Fibroblast of lung (primary cell): ENCODE data around the gene EIF1. TPM values are rescaled to one million over a fixed set of nuclear protein-coding genes. Genes with fewer than 3 reads are reported as not detected.
A peak's percentile ranks its signal among the peaks of the same experiment; 100 is the strongest.

Experiments used
- DNase-seq, 2 donors: peaks; one replicate each; pipeline versions ENCODE4 v3.0.0 to v3.0.0-alpha.2; 2010; ENCODE audit warnings: low read depth in 2 of 2
- H2AFZ ChIP-seq: 2 replicates; pipeline ENCODE4 v1.5.1; 2012; ENCODE audit warnings: low read length, control low read depth, inconsistent platforms
- H3K27ac ChIP-seq: 2 replicates; pipeline ENCODE4 v1.5.1; 2011; ENCODE audit warnings: low read length, control low read depth; ENCODE audit not compliant: insufficient read depth
- H3K27me3 ChIP-seq: 2 replicates; pipeline ENCODE4 v1.5.1; 2011; ENCODE audit warnings: mild to moderate bottlenecking, low read length; ENCODE audit not compliant: control insufficient read depth, insufficient read depth
- H3K36me3 ChIP-seq: 2 replicates; pipeline ENCODE4 v1.5.1; 2011; ENCODE audit warnings: low read length; ENCODE audit not compliant: control insufficient read depth, insufficient read depth
- H3K4me1 ChIP-seq: 2 replicates; pipeline ENCODE4 v1.5.1; 2011; ENCODE audit warnings: low read length; ENCODE audit not compliant: control insufficient read depth, insufficient read depth; ENCODE audit errors: extremely low read depth
- H3K4me2 ChIP-seq: 2 replicates; pipeline ENCODE4 v1.5.1; 2011; ENCODE audit warnings: low read length, control low read depth; ENCODE audit not compliant: insufficient read depth; ENCODE audit errors: extremely low read depth
- H3K4me3 ChIP-seq, 4 experiments: fragments of 200-600 bp in 1 of 4; sonication (generic) in 1 of 4; replicated peaks in 1 of 4; 2 replicates each; pipeline ENCODE4 v1.5.1; 2011 to 2016; ENCODE audit warnings: low read length in 4 of 4, low read depth in 3 of 4, mild to moderate bottlenecking in 3 of 4, control low read depth in 2 of 4, inconsistent platforms in 1 of 4, mixed read lengths in 1 of 4; ENCODE audit not compliant: insufficient read depth in 1 of 4; ENCODE audit errors: control extremely low read depth in 1 of 4
- H3K79me2 ChIP-seq: 2 replicates; pipeline ENCODE4 v1.5.1; 2012; ENCODE audit warnings: mild to moderate bottlenecking, low read length, inconsistent platforms; ENCODE audit not compliant: control insufficient read depth, insufficient read depth
- H3K9ac ChIP-seq: 2 replicates; pipeline ENCODE4 v1.5.1; 2011; ENCODE audit warnings: mild to moderate bottlenecking, low read length, control low read depth; ENCODE audit not compliant: insufficient read depth
- H3K9me3 ChIP-seq: 2 replicates; pipeline ENCODE4 v1.5.1; 2012; ENCODE audit warnings: low read depth, low read length; ENCODE audit not compliant: control insufficient read depth, insufficient read depth
- H4K20me1 ChIP-seq: 2 replicates; pipeline ENCODE4 v1.5.1; 2011; ENCODE audit warnings: low read length; ENCODE audit not compliant: control insufficient read depth, insufficient read depth; ENCODE audit errors: extremely low read depth
- EZH2 ChIP-seq: IDR thresholded peaks from 2 replicates; pipeline ENCODE4 v1.5.1; 2012; ENCODE audit warnings: low read length, control low read depth, mild to moderate bottlenecking; ENCODE audit errors: missing control alignments
- polyA plus RNA-seq, 2 donors: library from polyadenylated mRNA; depleted of rRNA in 1 of 2; stranded (reverse) in 1 of 2; unstranded in 1 of 2; fragments of >200 nt; gene quantifications; 2 replicates each; pipeline ENCODE4 v1.2.1, GENCODE V29; 2011 to 2012; ENCODE audit warnings: missing spikeins in 1 of 2
- total RNA-seq: library from RNA; depleted of rRNA; stranded (reverse); fragments of >200 nt; gene quantifications from 2 replicates; pipeline ENCODE4 v1.2.1, GENCODE V29; 2014
- TF ChIP-seq, protein P1 (sequence below), 2 donors: IDR thresholded peaks in 1 of 2; conservative IDR thresholded peaks in 1 of 2; 1 replicate in 1 of 2; 2 replicates in 1 of 2; pipeline ENCODE4 v1.5.1; 2011 to 2012; ENCODE audit warnings: low read length in 2 of 2, control low read depth in 1 of 2, inconsistent platforms in 1 of 2, low read depth in 1 of 2, mild to moderate bottlenecking in 1 of 2

Gene EIF1
- total and polyA plus RNA-seq, 2 donors (not counting 1 experiment from before 2014, with no cell fraction given) = 145 to 256 TPM

DNA sequence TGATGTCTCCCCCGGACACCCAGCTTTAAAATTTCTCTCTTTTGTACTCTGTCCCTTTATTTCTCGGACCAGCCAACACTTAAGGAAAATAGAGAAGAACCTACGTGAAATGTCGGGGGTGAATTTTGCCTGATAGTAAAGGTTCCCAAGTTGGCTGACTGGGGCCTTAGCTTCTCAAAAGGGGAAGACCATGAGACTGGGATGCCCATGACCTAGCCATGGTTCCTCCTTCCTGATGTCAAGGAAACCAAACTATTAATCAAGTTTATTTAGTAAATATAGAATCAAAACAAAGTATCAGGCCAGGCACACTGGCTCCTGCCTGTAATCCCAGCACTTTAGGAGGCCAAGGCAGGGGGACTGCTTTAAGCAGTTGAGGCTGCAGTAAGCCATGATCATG, 2.4 kb upstream of the EIF1 start:
- H3K79me2 ChIP-seq = peaks cover 23% of the 10 kb centered on the region
- peaks cover 8% of the 10 kb centered on the region for H3K4me1 ChIP-seq
- no peak overlapping the region for H2AFZ ChIP-seq
- peaks cover 7% of the 10 kb centered on the region for H4K20me1 ChIP-seq
- peaks cover 14% of the 10 kb centered on the region for H3K36me3 ChIP-seq
- no peak overlapping the region for H3K9ac ChIP-seq
- H3K27me3 ChIP-seq = peaks cover 7% of the 10 kb centered on the region
- no peaks in the 10 kb centered on the region for H3K9me3 ChIP-seq
- no peak overlapping the region for H3K27ac ChIP-seq
- H3K4me2 ChIP-seq = no peak overlapping the region
- no peak for DNase-seq
- TF ChIP-seq, protein P1, sequence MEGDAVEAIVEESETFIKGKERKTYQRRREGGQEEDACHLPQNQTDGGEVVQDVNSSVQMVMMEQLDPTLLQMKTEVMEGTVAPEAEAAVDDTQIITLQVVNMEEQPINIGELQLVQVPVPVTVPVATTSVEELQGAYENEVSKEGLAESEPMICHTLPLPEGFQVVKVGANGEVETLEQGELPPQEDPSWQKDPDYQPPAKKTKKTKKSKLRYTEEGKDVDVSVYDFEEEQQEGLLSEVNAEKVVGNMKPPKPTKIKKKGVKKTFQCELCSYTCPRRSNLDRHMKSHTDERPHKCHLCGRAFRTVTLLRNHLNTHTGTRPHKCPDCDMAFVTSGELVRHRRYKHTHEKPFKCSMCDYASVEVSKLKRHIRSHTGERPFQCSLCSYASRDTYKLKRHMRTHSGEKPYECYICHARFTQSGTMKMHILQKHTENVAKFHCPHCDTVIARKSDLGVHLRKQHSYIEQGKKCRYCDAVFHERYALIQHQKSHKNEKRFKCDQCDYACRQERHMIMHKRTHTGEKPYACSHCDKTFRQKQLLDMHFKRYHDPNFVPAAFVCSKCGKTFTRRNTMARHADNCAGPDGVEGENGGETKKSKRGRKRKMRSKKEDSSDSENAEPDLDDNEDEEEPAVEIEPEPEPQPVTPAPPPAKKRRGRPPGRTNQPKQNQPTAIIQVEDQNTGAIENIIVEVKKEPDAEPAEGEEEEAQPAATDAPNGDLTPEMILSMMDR (conservative IDR thresholded peaks at IDR 0.05 in 1 of 2, IDR thresholded peaks at IDR 0.05 in 1 of 2; ENCODE audit: low read depth in 1 of 2, low read length in 2 of 2) = no peak
- TF ChIP-seq EZH2 = no peak
- no peak overlapping the region for H3K4me3 ChIP-seq

DNA sequence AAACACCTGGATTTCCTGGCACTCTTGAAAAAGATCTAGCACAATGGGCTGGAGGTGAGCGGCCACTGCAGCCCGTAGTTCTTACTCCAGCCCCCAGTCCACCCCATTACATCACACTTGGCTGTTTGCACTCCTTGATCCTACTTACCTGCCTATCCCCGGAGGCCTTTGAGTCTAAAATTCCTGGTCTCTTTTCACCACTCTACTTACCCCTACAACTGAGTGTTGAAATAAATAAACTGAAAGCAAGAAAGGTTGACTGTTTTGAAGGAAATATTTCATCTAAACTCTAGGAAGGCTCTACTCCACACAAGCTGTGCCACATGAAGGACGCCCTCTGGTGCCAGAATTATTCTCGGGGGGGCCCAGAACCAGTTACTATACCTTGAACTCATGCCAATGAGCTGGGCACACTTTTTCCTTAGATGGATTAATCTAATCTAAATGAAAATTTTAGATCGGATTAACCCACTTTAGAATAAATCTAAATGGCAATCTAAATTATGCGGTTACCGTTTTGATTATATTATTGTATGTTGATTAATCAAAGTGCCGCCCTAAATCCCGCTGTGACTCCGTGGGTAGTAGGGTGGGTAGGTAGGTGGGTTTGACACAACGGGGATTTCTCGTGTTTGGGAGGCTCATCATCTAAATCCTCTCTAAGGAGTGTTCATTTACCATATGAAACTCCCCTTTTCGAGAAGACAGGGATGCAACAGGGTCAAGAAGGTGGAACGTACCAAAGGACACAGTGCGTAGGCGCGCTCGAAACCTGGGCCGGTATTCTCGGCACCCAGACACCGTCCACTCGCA, 651 bp upstream of the EIF1 start:
- Histone ChIP-seq H3K4me1 (peaks cover 8% of the 10 kb centered on the region), H3K9ac (peak overlapping the region; percentile 61), H3K27me3 (peaks cover 7% of the 10 kb centered on the region), H3K9me3 (no peaks in the 10 kb centered on the region), H3K4me3 (peak overlapping the region; percentile 61 to 85 (median 76)), H4K20me1 (peaks cover 9% of the 10 kb centered on the region), H3K4me2 (peak overlapping the region; percentile 71), H3K36me3 (peaks cover 23% of the 10 kb centered on the region), H2AFZ (peak overlapping the region; percentile 82), H3K27ac (peak overlapping the region; percentile 100), H3K79me2 (peaks cover 24% of the 10 kb centered on the region)
- TF ChIP-seq, protein P1 (conservative IDR thresholded peaks at IDR 0.05 in 1 of 2, IDR thresholded peaks at IDR 0.05 in 1 of 2; ENCODE audit: low read depth in 1 of 2, low read length in 2 of 2) = peak in 1 of 2 donors; percentile 19
- TF ChIP-seq EZH2 = no peak
- no peak for DNase-seq

DNA sequence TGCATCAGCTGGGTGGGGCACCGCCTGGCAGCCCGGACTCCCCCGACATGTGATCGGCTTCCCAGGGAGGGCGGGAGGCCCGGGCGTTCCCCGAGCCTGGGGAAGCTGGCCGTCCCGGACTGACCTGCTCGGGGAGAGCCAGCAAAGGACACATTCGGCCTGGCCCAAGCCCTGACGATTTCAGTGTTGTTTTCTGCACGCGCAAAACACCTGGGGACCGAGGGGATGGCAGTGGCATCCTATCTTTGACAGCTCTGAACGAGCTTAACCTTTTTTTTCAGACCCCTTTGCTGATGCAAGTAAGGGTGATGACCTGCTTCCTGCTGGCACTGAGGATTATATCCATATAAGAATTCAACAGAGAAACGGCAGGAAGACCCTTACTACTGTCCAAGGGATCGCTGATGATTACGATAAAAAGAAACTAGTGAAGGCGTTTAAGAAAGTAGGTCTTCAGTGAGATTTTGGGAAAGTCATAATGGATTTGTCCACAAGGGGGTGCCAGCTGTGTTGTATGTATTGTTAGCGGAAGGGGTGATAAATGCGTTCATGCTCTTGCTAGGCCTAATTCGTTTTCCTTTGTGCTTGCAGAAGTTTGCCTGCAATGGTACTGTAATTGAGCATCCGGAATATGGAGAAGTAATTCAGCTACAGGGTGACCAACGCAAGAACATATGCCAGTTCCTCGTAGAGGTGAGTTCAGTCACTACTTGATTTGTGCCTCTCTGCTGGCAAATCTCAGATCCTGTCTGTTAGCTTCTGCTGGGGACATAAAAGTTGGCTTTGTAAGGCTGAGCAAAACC, 1.0 kb downstream of the EIF1 start:
- no peak for TF ChIP-seq EZH2
- TF ChIP-seq, protein P1 (conservative IDR thresholded peaks at IDR 0.05 in 1 of 2, IDR thresholded peaks at IDR 0.05 in 1 of 2; ENCODE audit: low read depth in 1 of 2, low read length in 2 of 2) = peak; percentile 63 to 71
- H3K4me1 ChIP-seq = peaks cover 8% of the 10 kb centered on the region
- H3K4me3 ChIP-seq = peak overlapping the region; percentile 65 to 95 (median 85)
- peaks cover 9% of the 10 kb centered on the region for H4K20me1 ChIP-seq
- peak overlapping the region; percentile 100 for H3K27ac ChIP-seq
- DNase-seq = peak; percentile 59 to 82
- no peak overlapping the region for H2AFZ ChIP-seq
- H3K9ac ChIP-seq = peak overlapping the region; percentile 100
- no peaks in the 10 kb centered on the region for H3K27me3 ChIP-seq
- no peaks in the 10 kb centered on the region for H3K9me3 ChIP-seq
- H3K4me2 ChIP-seq = peak overlapping the region; percentile 100
- peaks cover 27% of the 10 kb centered on the region for H3K36me3 ChIP-seq
- H3K79me2 ChIP-seq = peaks cover 24% of the 10 kb centered on the region
